Fibroblast of skin of left quadriceps (primary cell): ENCODE data around the gene UNK.
"Not testable (repeated sequence)": the region's sequence is repeated elsewhere in the genome, so short reads cannot be mapped to it uniquely, and the experiment has no call there.

Experiments
- DNase-seq, 2 experiments: peaks; one replicate each; pipeline ENCODE4 v3.0.0-alpha.2; 2013; ENCODE audit warnings: low read depth in 2 of 2

UNK gene

GRCh38 chr17:75799402-75799801, 14.8 kb downstream of the UNK start:
- no peak for DNase-seq

GRCh38 chr17:75803883-75804282, 19.3 kb downstream of the UNK start:
- DNase-seq = no peak

GRCh38 chr17:75806822-75807500, 22.4 kb downstream of the UNK start:
- no peak for DNase-seq

- DNase-seq = no peak
Observed at GRCh38 chr17:75807861-75808260, 23.3 kb downstream of the UNK start.

- DNase-seq = no peak
Observed at GRCh38 chr17:75808549-75808904, 23.9 kb downstream of the UNK start.

- no peak for DNase-seq
Observed at GRCh38 chr17:75808905-75809621, 24.5 kb downstream of the UNK start.

- DNase-seq = no peak
Observed at GRCh38 chr17:75809631-75810111, 25.1 kb downstream of the UNK start.

- DNase-seq = no peak
Observed at GRCh38 chr17:75810216-75810615, 25.6 kb downstream of the UNK start.

- DNase-seq = not testable (repeated sequence)
Observed at GRCh38 chr17:75810756-75811155, 26.1 kb downstream of the UNK start.

GRCh38 chr17:75811174-75811573, 26.6 kb downstream of the UNK start:
- no peak for DNase-seq

GRCh38 chr17:75812096-75813013, 27.7 kb downstream of the UNK start:
- DNase-seq = no peak

- DNase-seq = no peak
Observed at GRCh38 chr17:75813081-75814020, 28.7 kb downstream of the UNK start.

- no peak for DNase-seq
Observed at GRCh38 chr17:75814021-75814395, 29.4 kb downstream of the UNK start.

GRCh38 chr17:75814900-75815373, 30.3 kb downstream of the UNK start:
- no peak for DNase-seq

GRCh38 chr17:75815399-75815798, 30.8 kb downstream of the UNK start:
- no peak for DNase-seq

GRCh38 chr17:75816693-75817092, 32.1 kb downstream of the UNK start:
- no peak for DNase-seq

GRCh38 chr17:75817571-75817970, 33.0 kb downstream of the UNK start:
- no peak for DNase-seq

GRCh38 chr17:75818326-75818885, 33.8 kb downstream of the UNK start:
- no peak for DNase-seq

GRCh38 chr17:75819116-75819515, 34.5 kb downstream of the UNK start:
- no peak for DNase-seq

GRCh38 chr17:75819678-75820077, 35.1 kb downstream of the UNK start:
- DNase-seq = no peak
